Endodermal cell (in vitro differentiated cells): ENCODE data around the gene CDC40. TPM values are rescaled to one million over a fixed set of nuclear protein-coding genes. Genes with fewer than 3 reads are reported as not detected.
"Not testable (repeated sequence)": the region's sequence is repeated elsewhere in the genome, so short reads cannot be mapped to it uniquely, and the experiment has no call there.

ENCODE experiments used
- DNase-seq: peaks from one replicate; pipeline ENCODE4 v3.0.0-alpha.2; 2017
- H3K27ac ChIP-seq: 2 replicates; pipeline ENCODE4 v1.5.1; 2013; ENCODE audit warnings: mild to moderate bottlenecking, low read depth, low read length, moderate library complexity
- H3K27me3 ChIP-seq: 2 replicates; pipeline ENCODE4 v1.6.1; 2013; ENCODE audit warnings: mild to moderate bottlenecking, low read length, moderate library complexity; ENCODE audit not compliant: insufficient read depth, control insufficient read depth, poor library complexity, severe bottlenecking
- H3K36me3 ChIP-seq: 2 replicates; pipeline ENCODE4 v1.7.0; 2013; ENCODE audit warnings: mild to moderate bottlenecking, low read length, moderate library complexity; ENCODE audit not compliant: control insufficient read depth, insufficient read depth
- H3K4me1 ChIP-seq: one replicate; pipeline ENCODE4 v1.7.0; 2013; ENCODE audit warnings: low read length; ENCODE audit not compliant: control insufficient read depth, insufficient read depth
- H3K4me3 ChIP-seq: 2 replicates; pipeline ENCODE4 v1.5.1; 2013; ENCODE audit warnings: mild to moderate bottlenecking, low read length, moderate library complexity
- H3K9ac ChIP-seq: 2 replicates; pipeline ENCODE4 v1.6.1; 2013; ENCODE audit warnings: mild to moderate bottlenecking, low read length, moderate library complexity; ENCODE audit not compliant: poor library complexity, severe bottlenecking; ENCODE audit errors: extremely low read depth
- H3K9me3 ChIP-seq: 2 replicates; pipeline ENCODE4 v1.6.1; 2013; ENCODE audit warnings: mild to moderate bottlenecking, low read length, moderate library complexity; ENCODE audit not compliant: control insufficient read depth
- H3K27ac Mint-ChIP-seq: 2 replicates; pipeline ENCODE4 v1.8.0; 2020; ENCODE audit warnings: mixed read lengths
- H3K27me3 Mint-ChIP-seq: 2 replicates; pipeline ENCODE4 v1.8.0; 2021; ENCODE audit warnings: mild to moderate bottlenecking, mixed read lengths; ENCODE audit not compliant: insufficient read depth
- H3K36me3 Mint-ChIP-seq: 2 replicates; pipeline ENCODE4 v1.8.0; 2020; ENCODE audit warnings: low read depth, mixed read lengths
- H3K4me1 Mint-ChIP-seq: 2 replicates; pipeline ENCODE4 v1.8.0; 2020; ENCODE audit warnings: mixed read lengths
- H3K4me3 Mint-ChIP-seq: 2 replicates; pipeline ENCODE4 v1.8.0; 2020; ENCODE audit warnings: mild to moderate bottlenecking, moderate library complexity, mixed read lengths
- H3K9me3 Mint-ChIP-seq: 2 replicates; pipeline ENCODE4 v1.8.0; 2020; ENCODE audit warnings: mild to moderate bottlenecking, mixed read lengths
- WGBS, 2 experiments: methylation state at CpG; one replicate each; pipeline versions ENCODE4 v1.1.5 to v1.1.7; 2013; ENCODE audit warnings: missing lambda C conversion rate in 2 of 2, mixed read lengths in 1 of 2; ENCODE audit not compliant: insufficient coverage in 1 of 2, insufficient read length in 1 of 2; 5-methylcytosine and 5-hydroxymethylcytosine counted together
- total RNA-seq, 2 donors: library from RNA; stranded (reverse); fragmentation: NEBNext Ultra II Directional in 1 of 2; extraction: Animal tissue kit (Norgen Biotek cat#: 25700) in 1 of 2; gene quantifications; 2 replicates in 1 of 2; 3 replicates in 1 of 2; pipeline ENCODE4 v1.2.1, GENCODE V29; 2021
- TF ChIP-seq, protein P1 (sequence below): fragments of 200-600 bp; sonication (generic); conservative IDR thresholded peaks from 2 replicates; pipeline ENCODE4 v1.5.0; 2021; ENCODE audit warnings: antibody characterized with exemption, mild to moderate bottlenecking

CDC40 gene
- total RNA-seq, 2 donors from 2014 or later: 25.7 to 26.8 TPM

DNA sequence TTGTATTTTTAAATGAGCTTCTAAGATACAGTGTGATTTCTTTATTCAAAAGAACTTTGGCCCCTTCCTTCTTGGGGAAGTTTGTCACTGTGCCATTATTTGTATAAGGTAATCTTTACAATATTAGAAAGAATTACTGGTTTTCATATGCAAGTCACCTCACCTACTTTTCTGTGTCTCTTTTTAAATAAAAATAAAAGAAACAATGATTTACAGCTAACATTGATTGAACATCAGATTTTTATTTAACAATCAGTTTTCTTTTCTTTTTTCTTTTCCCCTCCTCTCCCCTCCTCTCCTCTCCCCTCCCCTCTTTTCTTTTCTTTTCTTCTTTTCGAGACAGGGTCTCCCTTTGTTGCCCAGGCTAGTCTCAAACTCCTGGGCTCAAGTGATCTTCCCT is 46.0 kb downstream of the CDC40 start:
- TF ChIP-seq, protein P1, sequence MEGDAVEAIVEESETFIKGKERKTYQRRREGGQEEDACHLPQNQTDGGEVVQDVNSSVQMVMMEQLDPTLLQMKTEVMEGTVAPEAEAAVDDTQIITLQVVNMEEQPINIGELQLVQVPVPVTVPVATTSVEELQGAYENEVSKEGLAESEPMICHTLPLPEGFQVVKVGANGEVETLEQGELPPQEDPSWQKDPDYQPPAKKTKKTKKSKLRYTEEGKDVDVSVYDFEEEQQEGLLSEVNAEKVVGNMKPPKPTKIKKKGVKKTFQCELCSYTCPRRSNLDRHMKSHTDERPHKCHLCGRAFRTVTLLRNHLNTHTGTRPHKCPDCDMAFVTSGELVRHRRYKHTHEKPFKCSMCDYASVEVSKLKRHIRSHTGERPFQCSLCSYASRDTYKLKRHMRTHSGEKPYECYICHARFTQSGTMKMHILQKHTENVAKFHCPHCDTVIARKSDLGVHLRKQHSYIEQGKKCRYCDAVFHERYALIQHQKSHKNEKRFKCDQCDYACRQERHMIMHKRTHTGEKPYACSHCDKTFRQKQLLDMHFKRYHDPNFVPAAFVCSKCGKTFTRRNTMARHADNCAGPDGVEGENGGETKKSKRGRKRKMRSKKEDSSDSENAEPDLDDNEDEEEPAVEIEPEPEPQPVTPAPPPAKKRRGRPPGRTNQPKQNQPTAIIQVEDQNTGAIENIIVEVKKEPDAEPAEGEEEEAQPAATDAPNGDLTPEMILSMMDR: no peak
- Mint-ChIP-seq H3K27ac (no peak overlapping the region), H3K4me3 (no peak overlapping the region), H3K4me1 (no peaks in the 10 kb centered on the region), H3K27me3 (no peaks in the 10 kb centered on the region), H3K36me3 (peaks cover 44% of the 10 kb centered on the region), H3K9me3 (no peaks in the 10 kb centered on the region)
- whole genome bisulfite sequencing, 2 experiments: 92% methylated on average over 1 of the region's 1 CpG; no CpG with 5 or more reads in 1 of the 2 experiments
- peaks cover 38% of the 10 kb centered on the region for H3K36me3 ChIP-seq
- no peaks in the 10 kb centered on the region for H3K9me3 ChIP-seq
- no peaks in the 10 kb centered on the region for H3K4me1 ChIP-seq
- H3K27me3 ChIP-seq: no peaks in the 10 kb centered on the region
- H3K4me3 ChIP-seq: no peak overlapping the region
- no peak overlapping the region for H3K9ac ChIP-seq
- no peak overlapping the region for H3K27ac ChIP-seq
- no peak for DNase-seq

DNA sequence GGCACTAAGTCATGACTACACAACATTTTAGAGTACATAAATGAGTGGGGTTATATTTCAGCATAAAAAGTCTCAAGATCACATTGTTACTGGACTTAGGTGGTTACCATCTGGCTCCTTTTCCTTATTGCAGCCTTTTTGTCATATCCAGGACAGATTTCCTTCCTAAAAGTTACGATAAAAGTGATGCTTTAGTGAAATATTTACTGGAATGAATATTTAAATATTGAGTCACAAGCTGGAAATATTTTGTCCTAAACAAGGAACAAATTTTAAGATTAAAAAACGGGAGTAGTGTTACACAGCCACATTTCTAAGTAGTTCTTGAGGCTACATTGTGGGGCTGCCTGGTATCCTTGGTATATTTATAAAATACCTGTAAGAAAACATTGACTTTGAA is 52.2 kb downstream of the CDC40 start:
- Histone ChIP-seq H3K36me3 (peaks cover 22% of the 10 kb centered on the region), H3K4me3 (no peak overlapping the region), H3K9me3 (peaks cover 5% of the 10 kb centered on the region), H3K27ac (no peak overlapping the region), H3K9ac (no peak overlapping the region), H3K4me1 (no peaks in the 10 kb centered on the region), H3K27me3 (no peaks in the 10 kb centered on the region)
- WGBS, 2 experiments: 89 to 100% methylated on average over 2 of the region's 2 CpGs
- no peak for DNase-seq
- H3K4me3 Mint-ChIP-seq: no peak overlapping the region
- TF ChIP-seq, protein P1: no peak
- H3K27ac Mint-ChIP-seq: no peak overlapping the region
- H3K27me3 Mint-ChIP-seq: no peaks in the 10 kb centered on the region
- no peaks in the 10 kb centered on the region for H3K4me1 Mint-ChIP-seq
- H3K36me3 Mint-ChIP-seq: peaks cover 22% of the 10 kb centered on the region
- no peaks in the 10 kb centered on the region for H3K9me3 Mint-ChIP-seq

DNA sequence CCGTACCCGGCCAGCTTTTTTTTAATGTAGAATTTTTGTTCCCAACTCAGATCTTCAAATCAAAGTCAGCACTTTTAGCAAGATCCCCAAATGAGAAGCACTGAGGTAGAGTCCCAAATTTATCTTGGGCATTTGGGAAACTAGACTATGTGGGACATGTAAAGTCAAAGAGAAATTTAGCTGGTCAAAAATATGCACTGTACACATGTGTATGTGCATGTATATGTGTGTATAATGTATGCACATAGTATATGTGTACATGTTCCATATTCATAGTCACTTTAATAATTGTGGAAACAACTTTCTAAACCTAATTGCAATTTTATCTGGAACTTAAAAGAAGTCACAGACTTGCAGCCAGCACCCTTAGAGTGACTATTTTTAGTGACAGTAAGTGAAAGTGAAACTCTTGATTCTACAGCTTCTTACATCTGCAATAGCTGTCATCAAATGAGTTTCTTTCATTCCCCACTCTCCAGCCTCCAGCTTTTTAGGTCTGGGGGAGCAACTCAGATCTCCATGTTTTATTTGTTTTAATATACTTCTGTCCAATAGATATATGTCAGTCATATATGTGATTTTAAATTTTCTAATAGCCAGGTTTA is 53.6 kb downstream of the CDC40 start:
- TF ChIP-seq, protein P1: no peak
- Mint-ChIP-seq H3K27me3 (no peaks in the 10 kb centered on the region), H3K4me3 (no peak overlapping the region), H3K27ac (no peak overlapping the region), H3K36me3 (peaks cover 20% of the 10 kb centered on the region), H3K9me3 (no peaks in the 10 kb centered on the region), H3K4me1 (no peaks in the 10 kb centered on the region)
- H3K9ac ChIP-seq: no peak overlapping the region
- no peaks in the 10 kb centered on the region for H3K27me3 ChIP-seq
- H3K4me1 ChIP-seq: no peaks in the 10 kb centered on the region
- H3K27ac ChIP-seq: no peak overlapping the region
- peaks cover 5% of the 10 kb centered on the region for H3K9me3 ChIP-seq
- WGBS, 2 experiments: 88 to 94% methylated on average over 2 of the region's 2 CpGs
- DNase-seq: no peak
- peaks cover 15% of the 10 kb centered on the region for H3K36me3 ChIP-seq
- H3K4me3 ChIP-seq: no peak overlapping the region

DNA sequence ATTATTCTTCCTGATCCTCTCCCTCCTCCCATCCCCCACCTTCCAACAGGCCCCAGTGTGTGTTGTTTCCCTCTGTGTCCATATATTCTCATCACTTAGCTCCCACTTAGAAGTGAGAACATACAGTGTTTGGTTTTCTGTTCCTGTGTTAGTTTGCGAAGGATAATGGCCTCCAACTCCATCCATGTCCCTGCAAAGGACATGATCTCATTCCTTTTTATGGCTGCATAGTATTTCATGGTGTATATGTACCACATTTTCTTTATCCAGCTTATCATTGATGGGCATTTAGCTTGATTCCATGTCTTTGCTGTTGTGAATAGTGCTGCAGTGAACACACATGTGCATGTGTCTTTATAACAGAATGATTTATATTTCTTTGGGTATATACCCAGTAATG is 55.8 kb downstream of the CDC40 start:
- not testable (repeated sequence) for H3K9ac ChIP-seq, H3K9me3 Mint-ChIP-seq, H3K4me3 Mint-ChIP-seq, H3K4me1 Mint-ChIP-seq, H3K27me3 Mint-ChIP-seq, H3K9me3 ChIP-seq, H3K4me1 ChIP-seq, H3K27ac ChIP-seq, H3K27me3 ChIP-seq, DNase-seq, H3K36me3 ChIP-seq, H3K27ac Mint-ChIP-seq, H3K4me3 ChIP-seq
- WGBS, 2 experiments: 88 to 100% methylated on average over 1 of the region's 1 CpG
- peaks cover 17% of the 10 kb centered on the region for H3K36me3 Mint-ChIP-seq
